HEK293 (cell line): Measurements from ENCODE around the gene EIF3J.

Experiments used
- CTCF ChIA-PET: fragments of 350-600 bp; formaldehyde crosslinking; extraction: SDS; loops from one replicate; lab custom pipeline; 2021; ENCODE audit warnings: antibody characterized with exemption; lab: Yijun Ruan, JAX
- POLR2A ChIA-PET: fragments of 300-600 bp; formaldehyde crosslinking; extraction: SDS; loops from one replicate; lab custom pipeline; 2020; ENCODE audit warnings: antibody characterized with exemption, inconsistent platforms; lab: Yijun Ruan, JAX
- H3K27ac ChIP-seq: fragments of 200-500 bp; sonication (Bioruptor generic); 2 replicates; pipeline ENCODE4 v1.5.1; 2014; ENCODE audit warnings: low read depth, low read length, control low read depth, inconsistent platforms; ENCODE audit errors: extremely low read depth
- H3K36me3 ChIP-seq, 2 experiments: fragments of 200-500 bp in 1 of 2; sonication (Bioruptor generic) in 1 of 2; 1 replicate in 1 of 2; 2 replicates in 1 of 2; pipeline ENCODE4 v1.5.1; 2014 to 2017; ENCODE audit warnings: inconsistent platforms in 2 of 2, low read length in 2 of 2; ENCODE audit not compliant: control insufficient read depth in 2 of 2, insufficient read depth in 1 of 2
- H3K4me1 ChIP-seq: fragments of 200-500 bp; sonication (Bioruptor generic); 2 replicates; pipeline ENCODE4 v1.5.1; 2014; ENCODE audit warnings: mild to moderate bottlenecking, low read length, inconsistent platforms; ENCODE audit not compliant: control insufficient read depth, insufficient read depth
- H3K4me3 ChIP-seq: 2 replicates; pipeline ENCODE4 v1.5.1; 2011; ENCODE audit warnings: low read depth, mild to moderate bottlenecking, control low read depth, low read length, moderate library complexity
- H3K9me3 ChIP-seq: fragments of 200-500 bp; sonication (Bioruptor generic); 2 replicates; pipeline ENCODE4 v1.5.1; 2014; ENCODE audit warnings: low read depth, low read length, inconsistent platforms; ENCODE audit not compliant: control insufficient read depth, insufficient read depth
- GFI1B ChIP-seq: fragments of 450-650 bp; formaldehyde crosslinking; IDR thresholded peaks from 2 replicates; pipeline ENCODE4 v1.5.1; 2016; ENCODE audit warnings: missing biosample characterization, missing genetic modification characterization
- HIC1 ChIP-seq: fragments of 450-650 bp; formaldehyde crosslinking; IDR thresholded peaks from 2 replicates; pipeline ENCODE4 v1.5.1; 2016; ENCODE audit warnings: missing biosample characterization, missing genetic modification characterization
- KLF16 ChIP-seq: fragments of 450-650 bp; formaldehyde crosslinking; IDR thresholded peaks from 2 replicates; pipeline ENCODE4 v1.5.1; 2017; ENCODE audit warnings: missing biosample characterization, missing genetic modification characterization
- PRDM10 ChIP-seq: fragments of 450-650 bp; formaldehyde crosslinking; IDR thresholded peaks from 2 replicates; pipeline ENCODE4 v1.5.1; 2016; ENCODE audit warnings: missing biosample characterization, missing genetic modification characterization
- PRDM6 ChIP-seq: fragments of 450-650 bp; formaldehyde crosslinking; IDR thresholded peaks from 2 replicates; pipeline ENCODE4 v1.5.1; 2017; ENCODE audit warnings: missing biosample characterization, missing genetic modification characterization
- REST ChIP-seq: fragments of 450-650 bp; formaldehyde crosslinking; IDR thresholded peaks from 2 replicates; pipeline ENCODE4 v1.5.1; 2016; ENCODE audit warnings: missing biosample characterization, missing genetic modification characterization
- SALL2 ChIP-seq: fragments of 450-650 bp; formaldehyde crosslinking; IDR thresholded peaks from 2 replicates; pipeline ENCODE4 v1.5.0; 2017; ENCODE audit warnings: missing biosample characterization, mild to moderate bottlenecking, missing genetic modification characterization, borderline replicate concordance
- SP7 ChIP-seq: fragments of 450-650 bp; formaldehyde crosslinking; IDR thresholded peaks from 2 replicates; pipeline ENCODE4 v1.5.1; 2016; ENCODE audit warnings: missing biosample characterization, missing genetic modification characterization
- TRIM28 ChIP-seq: IDR thresholded peaks from 2 replicates; pipeline ENCODE4 v1.6.1; 2011; ENCODE audit warnings: low read length, control low read depth, borderline replicate concordance
- ZBTB10 ChIP-seq: fragments of 450-650 bp; formaldehyde crosslinking; IDR thresholded peaks from 2 replicates; pipeline ENCODE4 v1.5.1; 2016; ENCODE audit warnings: missing biosample characterization, missing genetic modification characterization
- ZBTB48 ChIP-seq: fragments of 450-650 bp; formaldehyde crosslinking; IDR thresholded peaks from 2 replicates; pipeline ENCODE4 v1.5.1; 2016; ENCODE audit warnings: missing biosample characterization, missing genetic modification characterization
- ZEB2 ChIP-seq: fragments of 450-650 bp; formaldehyde crosslinking; IDR thresholded peaks from 2 replicates; pipeline ENCODE4 v1.5.1; 2016; ENCODE audit warnings: missing biosample characterization, missing genetic modification characterization
- ZFP41 ChIP-seq: fragments of 450-650 bp; formaldehyde crosslinking; IDR thresholded peaks from 2 replicates; pipeline ENCODE4 v1.5.1; 2016; ENCODE audit warnings: missing biosample characterization, missing genetic modification characterization, borderline replicate concordance
- ZNF146 ChIP-seq: fragments of 450-650 bp; formaldehyde crosslinking; IDR thresholded peaks from 2 replicates; pipeline ENCODE4 v1.5.1; 2016; ENCODE audit warnings: missing biosample characterization, missing genetic modification characterization
- ZNF184 ChIP-seq: fragments of 450-650 bp; IDR thresholded peaks from 2 replicates; pipeline ENCODE4 v1.5.1; 2018; ENCODE audit warnings: missing biosample characterization, mild to moderate bottlenecking, missing genetic modification characterization
- ZNF23 ChIP-seq: fragments of 450-650 bp; formaldehyde crosslinking; IDR thresholded peaks from 2 replicates; pipeline ENCODE4 v1.5.1; 2016; ENCODE audit warnings: missing biosample characterization, missing genetic modification characterization, borderline replicate concordance
- ZNF335 ChIP-seq: fragments of 450-650 bp; formaldehyde crosslinking; conservative IDR thresholded peaks from 2 replicates; pipeline ENCODE4 v1.5.1; 2016; ENCODE audit warnings: missing biosample characterization, missing genetic modification characterization
- ZNF514 ChIP-seq: fragments of 450-650 bp; formaldehyde crosslinking; IDR thresholded peaks from 2 replicates; pipeline ENCODE4 v1.5.1; 2016; ENCODE audit warnings: missing biosample characterization, missing genetic modification characterization
- ZNF548 ChIP-seq: fragments of 450-650 bp; formaldehyde crosslinking; IDR thresholded peaks from 2 replicates; pipeline ENCODE4 v1.5.1; 2016; ENCODE audit warnings: missing biosample characterization, missing genetic modification characterization
- ZNF660 ChIP-seq: fragments of 450-650 bp; IDR thresholded peaks from 2 replicates; pipeline ENCODE4 v1.5.1; 2018; ENCODE audit warnings: missing biosample characterization, mild to moderate bottlenecking, missing genetic modification characterization
- ZNF664 ChIP-seq: fragments of 450-650 bp; formaldehyde crosslinking; IDR thresholded peaks from 2 replicates; pipeline ENCODE4 v1.5.1; 2016; ENCODE audit warnings: missing biosample characterization, missing genetic modification characterization
- ZNF707 ChIP-seq: fragments of 450-650 bp; formaldehyde crosslinking; IDR thresholded peaks from 2 replicates; pipeline ENCODE4 v1.5.1; 2016; ENCODE audit warnings: missing biosample characterization, missing genetic modification characterization
- ZNF76 ChIP-seq: fragments of 450-650 bp; formaldehyde crosslinking; IDR thresholded peaks from 2 replicates; pipeline ENCODE4; 2016; ENCODE audit warnings: low read depth, missing biosample characterization, missing genetic modification characterization, borderline replicate concordance
- ZNF830 ChIP-seq: fragments of 450-650 bp; IDR thresholded peaks from 2 replicates; pipeline ENCODE4 v1.5.0; 2018; ENCODE audit warnings: missing biosample characterization, missing genetic modification characterization, low read depth, mild to moderate bottlenecking, moderate library complexity
- ZNF837 ChIP-seq: fragments of 450-650 bp; formaldehyde crosslinking; IDR thresholded peaks from 2 replicates; pipeline ENCODE4 v1.5.1; 2016; ENCODE audit warnings: missing biosample characterization, missing genetic modification characterization

Gene EIF3J

GRCh38 chr15:44489464-44489863 lies 47.5 kb upstream of the EIF3J start:
- Histone ChIP-seq H3K9me3 (no peaks in the 10 kb centered on the region), H3K4me1 (peaks cover 4% of the 10 kb centered on the region), H3K27ac (no peak overlapping the region), H3K36me3 (peaks cover 13 to 33% of the 10 kb centered on the region in 2 experiments; a peak in 2 of 3 replicates), H3K4me3 (no peak overlapping the region)
- POLR2A ChIA-PET = no interaction called here
- CTCF ChIA-PET = interaction anchor here (3.8 kb wide), 1 partner anchor 12 kb away, joined by 10 read pairs; no protein-coding TSS in a partner anchor
- TF ChIP-seq TRIM28 = no peak
- TF ChIP-seq ZFP41 (tag by site-specific recombination) = no peak
- TF ChIP-seq ZNF23 = no peak
- TF ChIP-seq ZBTB48 (tag by site-specific recombination) = no peak
- no peak for TF ChIP-seq SALL2 (tag by site-specific recombination)
- TF ChIP-seq PRDM10 (tag by site-specific recombination) = peak; percentile 59
- TF ChIP-seq GFI1B = no peak
- TF ChIP-seq HIC1 (tag by site-specific recombination) = peak; percentile 43; the same call in 1 of the 2 replicates
- TF ChIP-seq ZNF548 (tag by site-specific recombination) = no peak
- no peak for TF ChIP-seq ZNF146
- TF ChIP-seq ZEB2 (tag by site-specific recombination) = peak; percentile 58
- no peak for TF ChIP-seq ZNF707 (tag by site-specific recombination)
- TF ChIP-seq REST (tag by site-specific recombination) = no peak
- peak; percentile 82 for TF ChIP-seq SP7 (tag by site-specific recombination)
- no peak for TF ChIP-seq ZNF335 (tag by site-specific recombination)
- 0 out of 2 replicates have a peak, but pooled peaks have one; percentile 26 for TF ChIP-seq ZNF664 (tag by site-specific recombination)
- TF ChIP-seq ZNF514 (tag by site-specific recombination) = no peak
- peak; percentile 76 for TF ChIP-seq PRDM6
- no peak for TF ChIP-seq ZNF837 (tag by site-specific recombination)
- TF ChIP-seq ZNF76 (tag by site-specific recombination) = no peak
- no peak for TF ChIP-seq ZBTB10 (tag by site-specific recombination)
- peak; percentile 48; the same call in 1 of the 2 replicates for TF ChIP-seq ZNF184 (tag by site-specific recombination)
- TF ChIP-seq ZNF830 (tag by site-specific recombination) = no peak
- no peak for TF ChIP-seq KLF16 (tag by site-specific recombination)
- 0 out of 2 replicates have a peak, but pooled peaks have one; percentile 14 for TF ChIP-seq ZNF660 (tag by site-specific recombination)
